H1 (cell line): ENCODE data around the gene GDE1. TPM values are rescaled to one million over a fixed set of nuclear protein-coding genes. Genes with fewer than 3 reads are reported as not detected.

Source experiments
- CTCF ChIA-PET: fragments of 300-600 bp; sonication (Branson Sonifier 250); formaldehyde crosslinking; loops from one replicate; lab custom pipeline; 2021; ENCODE audit not compliant: partially characterized antibody; lab: Charles Lee
- POLR2A ChIA-PET: fragments of 300-600 bp; sonication (Branson Sonifier 250); formaldehyde crosslinking; loops from one replicate; lab custom pipeline; 2021; ENCODE audit warnings: inconsistent platforms; ENCODE audit not compliant: partially characterized antibody; lab: Charles Lee
- DNase-seq, 2 experiments: peaks; one replicate each; pipeline versions ENCODE4 v3.0.0 to v3.0.0-alpha.2; 2010 to 2022; ENCODE audit warnings: low spot score in 2 of 2, low read depth in 1 of 2, mixed read lengths in 1 of 2
- FAIRE-seq: peaks from 2 replicates; lab custom pipeline; 2011; peaks lifted over from hg19 to GRCh38; lab: Jason Lieb, UNC
- H2AFZ ChIP-seq: 2 replicates; pipeline ENCODE4 v1.8.1; 2012; ENCODE audit warnings: low read length, inconsistent platforms
- H2AK5ac ChIP-seq: 2 replicates; pipeline ENCODE4 v1.6.1; 2013; ENCODE audit warnings: low read depth, low read length
- H2BK120ac ChIP-seq: replicated peaks from 2 replicates; pipeline ENCODE3; 2013; ENCODE audit warnings: low read depth, low read length, inconsistent platforms
- H2BK12ac ChIP-seq: 2 replicates; pipeline ENCODE4 v1.6.1; 2013; ENCODE audit warnings: low read depth, low read length
- H2BK15ac ChIP-seq: 2 replicates; pipeline ENCODE4 v1.6.1; 2013; ENCODE audit warnings: low read length
- H2BK20ac ChIP-seq: 2 replicates; pipeline ENCODE4 v1.6.1; 2013; ENCODE audit warnings: low read length
- H2BK5ac ChIP-seq: 2 replicates; pipeline ENCODE4 v1.6.1; 2013; ENCODE audit warnings: low read depth, low read length
- H3K14ac ChIP-seq: 2 replicates; pipeline ENCODE4 v1.6.1; 2013; ENCODE audit warnings: inconsistent platforms; ENCODE audit not compliant: insufficient read length
- H3K18ac ChIP-seq: 2 replicates; pipeline ENCODE4 v1.6.1; 2013; ENCODE audit warnings: low read length; ENCODE audit errors: extremely low read depth
- H3K23ac ChIP-seq: 2 replicates; pipeline ENCODE4 v1.6.1; 2013; ENCODE audit warnings: inconsistent platforms; ENCODE audit not compliant: insufficient read length
- H3K23me2 ChIP-seq: 2 replicates; pipeline ENCODE4 v1.6.1; 2013; ENCODE audit warnings: low read depth, low read length
- H3K27ac ChIP-seq: 2 replicates; pipeline ENCODE4 v1.6.1; 2011; ENCODE audit warnings: low read depth, low read length, inconsistent platforms
- H3K27me3 ChIP-seq, 4 experiments: replicated peaks in 1 of 4; 1 replicate in 1 of 4; 2 replicates in 3 of 4; pipeline versions ENCODE4 v1.6.1 to v1.8.1; 2011 to 2013; ENCODE audit warnings: low read length in 3 of 4, mild to moderate bottlenecking in 3 of 4, inconsistent platforms in 2 of 4, mixed read lengths in 2 of 4, moderate library complexity in 1 of 4; ENCODE audit not compliant: control insufficient read depth in 3 of 4, insufficient read depth in 3 of 4; ENCODE audit errors: extremely low read depth in 1 of 4
- H3K36me3 ChIP-seq, 4 experiments: 2 replicates each; pipeline versions ENCODE4 v1.6.1 to v1.8.1; 2011 to 2013; ENCODE audit warnings: mild to moderate bottlenecking in 4 of 4, low read length in 3 of 4, moderate library complexity in 2 of 4, control low read depth in 1 of 4, inconsistent platforms in 1 of 4; ENCODE audit not compliant: insufficient read depth in 4 of 4, control insufficient read depth in 2 of 4
- H3K4ac ChIP-seq: replicated peaks from 2 replicates; pipeline ENCODE3; 2013; ENCODE audit warnings: low read length, low read depth, mixed read lengths, inconsistent platforms; ENCODE audit not compliant: insufficient read length
- H3K4me1 ChIP-seq, 4 experiments: replicated peaks in 1 of 4; 1 replicate in 1 of 4; 2 replicates in 3 of 4; pipeline versions ENCODE4 v1.6.1 to v1.8.1; 2011 to 2013; ENCODE audit warnings: low read length in 3 of 4, inconsistent platforms in 2 of 4, mixed read lengths in 1 of 4; ENCODE audit not compliant: insufficient read depth in 4 of 4, control insufficient read depth in 3 of 4
- H3K4me2 ChIP-seq, 2 experiments: 2 replicates each; pipeline versions ENCODE4 v1.6.1 to v1.8.1; 2011 to 2013; ENCODE audit warnings: low read depth in 2 of 2, low read length in 2 of 2, control low read depth in 1 of 2, inconsistent platforms in 1 of 2, mild to moderate bottlenecking in 1 of 2; ENCODE audit not compliant: insufficient read depth in 1 of 2
- H3K4me3 ChIP-seq, 4 experiments: fragments of 200-600, 300-600 bp in 1 of 4; sonication (generic), shearing (Covaris generic), sonication (Bioruptor Twin) in 1 of 4; 2 replicates each; pipeline versions ENCODE4 v1.5.1 to v1.8.1; 2011 to 2016; ENCODE audit warnings: low read length in 4 of 4, low read depth in 3 of 4, control low read depth in 2 of 4, inconsistent platforms in 2 of 4, mild to moderate bottlenecking in 2 of 4, mixed read lengths in 1 of 4, moderate library complexity in 1 of 4; ENCODE audit not compliant: insufficient read depth in 2 of 4; ENCODE audit errors: extremely low read depth in 1 of 4
- H3K56ac ChIP-seq: replicated peaks from 2 replicates; pipeline ENCODE3; 2013; ENCODE audit warnings: low read depth, mild to moderate bottlenecking, mixed read lengths, low read length, inconsistent platforms; ENCODE audit not compliant: insufficient read length
- H3K79me1 ChIP-seq: 2 replicates; pipeline ENCODE4 v1.6.1; 2013; ENCODE audit warnings: low read depth, low read length, control low read depth
- H3K79me2 ChIP-seq, 2 experiments: 2 replicates each; pipeline versions ENCODE4 v1.6.1 to v1.8.1; 2012 to 2013; ENCODE audit warnings: low read length in 2 of 2, mild to moderate bottlenecking in 2 of 2, inconsistent platforms in 1 of 2; ENCODE audit not compliant: insufficient read depth in 2 of 2, control insufficient read depth in 1 of 2
- H3K9ac ChIP-seq, 4 experiments: replicated peaks in 1 of 4; 1 replicate in 1 of 4; 2 replicates in 3 of 4; pipeline versions ENCODE4 v1.6.1 to v1.8.1; 2011 to 2013; ENCODE audit warnings: low read depth in 3 of 4, low read length in 3 of 4, control low read depth in 2 of 4, mild to moderate bottlenecking in 2 of 4, moderate library complexity in 2 of 4, inconsistent platforms in 1 of 4; ENCODE audit errors: extremely low read depth in 1 of 4
- H3K9me3 ChIP-seq, 2 experiments: 2 replicates each; pipeline versions ENCODE4 v1.6.1 to v1.8.1; 2012 to 2013; ENCODE audit warnings: mild to moderate bottlenecking in 2 of 2, moderate library complexity in 2 of 2, control low read depth in 1 of 2, inconsistent platforms in 1 of 2, low read depth in 1 of 2, low read length in 1 of 2, mixed read lengths in 1 of 2; ENCODE audit not compliant: insufficient read depth in 2 of 2
- H4K20me1 ChIP-seq, 2 experiments: replicated peaks in 1 of 2; 2 replicates each; pipeline versions ENCODE3 to v1.8.1; 2011 to 2013; ENCODE audit warnings: inconsistent platforms in 2 of 2, low read length in 2 of 2, mild to moderate bottlenecking in 1 of 2; ENCODE audit not compliant: insufficient read depth in 2 of 2, control insufficient read depth in 1 of 2
- H4K5ac ChIP-seq: 2 replicates; pipeline ENCODE4 v1.6.1; 2013; ENCODE audit warnings: low read length, low read depth, mixed read lengths, inconsistent platforms; ENCODE audit not compliant: insufficient read length
- H4K8ac ChIP-seq: 2 replicates; pipeline ENCODE4 v1.8.0; 2013; ENCODE audit warnings: mild to moderate bottlenecking, moderate library complexity, low read length, inconsistent platforms; ENCODE audit not compliant: insufficient read depth; ENCODE audit errors: extremely low read depth
- H4K91ac ChIP-seq: replicated peaks from 2 replicates; pipeline ENCODE3; 2013; ENCODE audit warnings: low read length, mixed read lengths, inconsistent platforms; ENCODE audit not compliant: insufficient read length
- CHD1 ChIP-seq: IDR thresholded peaks from 2 replicates; pipeline ENCODE4 v1.6.1; 2012; ENCODE audit warnings: low read depth, low read length, improper control_type of control experiment
- TAF7 ChIP-seq: optimal IDR thresholded peaks from 2 replicates; pipeline ENCODE3; 2011; ENCODE audit warnings: low read depth, mild to moderate bottlenecking, inconsistent platforms, low read length, moderate library complexity, borderline replicate concordance
- USF2 ChIP-seq: IDR thresholded peaks from 2 replicates; pipeline ENCODE4 v1.6.1; 2011; ENCODE audit warnings: low read length, improper control_type of control experiment
- WGBS, 2 experiments: shearing (Covaris generic) in 1 of 2; methylation state at CpG; one replicate each; pipeline versions ENCODE4 v1.1.6 to v1.1.7; 2013 to 2015; ENCODE audit warnings: low lambda C conversion rate in 2 of 2, mixed read lengths in 2 of 2, inconsistent platforms in 1 of 2, low coverage in 1 of 2, missing lambda C conversion rate in 1 of 2; ENCODE audit not compliant: insufficient replicate concordance in 2 of 2, insufficient coverage in 1 of 2, insufficient read length in 1 of 2; ENCODE audit errors: extremely low coverage in 1 of 2, missing lambda C conversion rate in 1 of 2; 5-methylcytosine and 5-hydroxymethylcytosine counted together
- polyA plus RNA-seq, 7 experiments: library from polyadenylated mRNA; depleted of rRNA in 3 of 7; stranded (reverse) in 5 of 7; unstranded in 2 of 7; fragments of >200 nt in 5 of 7; fragments of 200-250 nt in 2 of 7; gene quantifications; 1 replicate in 5 of 7; 2 replicates in 1 of 7; 4 replicates in 1 of 7; pipeline versions ENCODE4 v1.2.1 to v1.2.3, GENCODE V29; 2011 to 2013; ENCODE audit warnings: missing spikeins in 2 of 7, mixed read lengths in 2 of 7
- total RNA-seq: library from RNA; stranded (reverse); fragmentation: NEBNext Ultra II Directional; extraction: Animal tissue kit (Norgen Biotek cat#: 25700); gene quantifications from 2 replicates; pipeline ENCODE4 v1.2.1, GENCODE V29; 2021

Gene GDE1
- total and polyA plus RNA-seq, 2 of the 8 experiments (the other 6 are each of a cell fraction or from before 2014, with no cell fraction given), result 29.2 to 70.8 TPM

- no peaks in the 10 kb centered on the region; the same call in 1 of the 2 replicates for H3K23me2 ChIP-seq
- no peak overlapping the region for H3K23ac ChIP-seq
- TF ChIP-seq CHD1 (no peak), USF2 (no peak), TAF7 (no peak)
- no peaks in the 10 kb centered on the region for H4K20me1 ChIP-seq
- no peak overlapping the region for H2BK120ac ChIP-seq
- no peak overlapping the region for H2BK20ac ChIP-seq
- no peaks in the 10 kb centered on the region for H3K4me1 ChIP-seq
- no peak overlapping the region for H3K27ac ChIP-seq
- H3K56ac ChIP-seq, result no peak overlapping the region
- POLR2A ChIA-PET, result no interaction called here
- no peaks in the 10 kb centered on the region for H3K36me3 ChIP-seq
- H2AK5ac ChIP-seq, result no peak overlapping the region
- H3K9me3 ChIP-seq, result peaks cover 0 to 8% of the 10 kb centered on the region in 2 experiments; a peak in 2 of 4 replicates
- FAIRE-seq, result no peak
- no peak overlapping the region for H2BK15ac ChIP-seq
- no peaks in the 10 kb centered on the region for H3K79me1 ChIP-seq
- no peak overlapping the region for H3K4ac ChIP-seq
- no peak overlapping the region for H4K91ac ChIP-seq
- no peak overlapping the region for H2AFZ ChIP-seq
- no peaks in the 10 kb centered on the region for H3K79me2 ChIP-seq
- CTCF ChIA-PET, result interaction anchor here (1.2 kb wide), 2 partner anchors 11 to 70 kb away, joined by 3 to 4 read pairs; no protein-coding TSS in a partner anchor
- no peak overlapping the region for H3K14ac ChIP-seq
- H3K27me3 ChIP-seq, result no peaks in the 10 kb centered on the region
- no peak overlapping the region for H4K8ac ChIP-seq
- H3K4me3 ChIP-seq, result no peak overlapping the region
- no peak overlapping the region for H3K9ac ChIP-seq
- no peak overlapping the region for H2BK5ac ChIP-seq
- no peak overlapping the region for H4K5ac ChIP-seq
- H2BK12ac ChIP-seq, result no peak overlapping the region
- 94% methylated on average over 2 of the region's 2 CpGs; no CpG with 5 or more reads in 1 of the 2 experiments for WGBS, 2 experiments
- no peak overlapping the region for H3K18ac ChIP-seq
- H3K4me2 ChIP-seq, result no peak overlapping the region
- no peak for DNase-seq
Measured at GRCh38 chr16:19481296-19481695, 40.6 kb downstream of the GDE1 start.
